Measurements from ENCODE around the gene PIGB.

DNA sequence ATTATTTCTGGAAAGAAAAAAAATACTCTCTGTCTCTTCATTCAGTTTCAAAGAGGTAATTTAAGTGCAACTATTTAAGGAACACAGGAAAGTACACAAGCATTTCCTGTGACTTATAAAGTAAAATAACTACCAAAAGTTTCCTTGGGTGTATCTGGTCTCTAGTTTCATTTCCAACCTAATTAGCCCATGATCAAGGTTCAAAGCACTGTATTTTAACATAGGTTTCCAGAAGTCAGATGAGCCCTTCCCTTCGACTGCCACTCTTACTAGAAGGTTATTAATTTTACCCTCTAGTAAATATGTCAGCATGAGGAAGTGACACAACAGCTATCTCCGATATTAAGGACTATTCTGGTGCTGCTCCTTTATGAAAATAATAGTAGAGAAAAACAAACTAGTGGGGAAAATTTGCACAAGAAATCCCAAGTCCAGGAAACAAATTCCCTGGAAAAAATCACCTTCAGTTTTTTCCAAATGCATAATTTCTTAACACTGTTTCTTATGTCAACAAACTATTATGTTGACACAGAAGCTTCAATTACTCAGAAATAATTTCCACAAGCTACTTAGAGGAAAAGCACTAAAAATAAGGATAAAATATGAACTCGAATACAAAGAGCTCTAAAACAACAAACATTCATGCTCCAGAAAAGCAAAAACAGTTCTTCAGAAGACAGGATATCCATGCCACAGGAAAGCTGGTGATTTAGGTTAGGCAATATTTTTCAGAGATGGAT is 53.8 kb downstream of the PIGB start:
- no peak for TF ChIP-seq CTCF (conservative IDR thresholded peaks at IDR 0.05; ENCODE audit: low read depth, low read length)
- TF ChIP-seq, protein P1, sequence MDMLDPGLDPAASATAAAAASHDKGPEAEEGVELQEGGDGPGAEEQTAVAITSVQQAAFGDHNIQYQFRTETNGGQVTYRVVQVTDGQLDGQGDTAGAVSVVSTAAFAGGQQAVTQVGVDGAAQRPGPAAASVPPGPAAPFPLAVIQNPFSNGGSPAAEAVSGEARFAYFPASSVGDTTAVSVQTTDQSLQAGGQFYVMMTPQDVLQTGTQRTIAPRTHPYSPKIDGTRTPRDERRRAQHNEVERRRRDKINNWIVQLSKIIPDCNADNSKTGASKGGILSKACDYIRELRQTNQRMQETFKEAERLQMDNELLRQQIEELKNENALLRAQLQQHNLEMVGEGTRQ (IDR thresholded peaks at IDR 0.05; ENCODE audit: low read depth, low read length), result no peak
- no peak for TF ChIP-seq POLR2A (IDR thresholded peaks at IDR 0.05; ENCODE audit: low read depth, low read length)
- TF ChIP-seq RAD21 (IDR thresholded peaks at IDR 0.05; ENCODE audit: low read length), result no peak
- TF ChIP-seq MXI1 (IDR thresholded peaks at IDR 0.05; ENCODE audit: borderline replicate concordance, low read depth, low read length), result no peak
- TF ChIP-seq CHD1 (IDR thresholded peaks at IDR 0.05; ENCODE audit: low read depth, low read length), result no peak
- TF ChIP-seq RCOR1 (IDR thresholded peaks at IDR 0.05; ENCODE audit: insufficient replicate concordance, low read length), result no peak
- TF ChIP-seq CEBPB (IDR thresholded peaks at IDR 0.05; ENCODE audit: low read depth, low read length), result no peak
- TF ChIP-seq RFX5 (IDR thresholded peaks at IDR 0.05; ENCODE audit: low read depth, low read length), result no peak
- no peak for TF ChIP-seq MAZ (IDR thresholded peaks at IDR 0.05; ENCODE audit: borderline replicate concordance, low read depth, low read length)
- TF ChIP-seq, protein P2, sequence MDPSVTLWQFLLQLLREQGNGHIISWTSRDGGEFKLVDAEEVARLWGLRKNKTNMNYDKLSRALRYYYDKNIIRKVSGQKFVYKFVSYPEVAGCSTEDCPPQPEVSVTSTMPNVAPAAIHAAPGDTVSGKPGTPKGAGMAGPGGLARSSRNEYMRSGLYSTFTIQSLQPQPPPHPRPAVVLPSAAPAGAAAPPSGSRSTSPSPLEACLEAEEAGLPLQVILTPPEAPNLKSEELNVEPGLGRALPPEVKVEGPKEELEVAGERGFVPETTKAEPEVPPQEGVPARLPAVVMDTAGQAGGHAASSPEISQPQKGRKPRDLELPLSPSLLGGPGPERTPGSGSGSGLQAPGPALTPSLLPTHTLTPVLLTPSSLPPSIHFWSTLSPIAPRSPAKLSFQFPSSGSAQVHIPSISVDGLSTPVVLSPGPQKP (IDR thresholded peaks at IDR 0.05; ENCODE audit: borderline replicate concordance, low read depth, low read length), result no peak

Measured in IMR-90 (cell line).